Measurements from ENCODE around the gene RSRP1.
"Not testable (repeated sequence)": the region's sequence is repeated elsewhere in the genome, so short reads cannot be mapped to it uniquely, and the experiment has no call there.

DNA sequence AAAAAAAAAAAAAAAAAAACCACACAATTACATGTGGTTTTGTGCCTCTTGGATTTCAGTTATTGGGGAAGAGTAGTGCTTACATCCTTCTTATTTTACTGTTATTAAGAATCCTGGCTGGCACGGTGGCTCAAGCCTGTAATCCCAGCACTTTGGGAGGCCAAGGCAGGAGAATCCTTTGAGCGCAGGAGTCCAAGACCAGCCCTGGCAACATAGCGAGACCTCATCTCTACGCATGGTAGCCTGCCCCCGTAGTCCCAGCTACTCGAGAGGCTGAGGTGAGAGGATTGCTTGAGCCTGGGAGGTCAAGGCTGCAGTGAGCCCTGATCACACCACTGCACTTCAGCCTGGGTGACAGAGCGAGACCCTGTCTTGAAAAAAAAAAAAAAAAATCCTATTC is 11.0 kb downstream of the RSRP1 start:
- not testable (repeated sequence) for TF ChIP-seq EZH2 (IDR thresholded peaks at IDR 0.05; ENCODE audit: low read depth)
- TF ChIP-seq, protein P1, sequence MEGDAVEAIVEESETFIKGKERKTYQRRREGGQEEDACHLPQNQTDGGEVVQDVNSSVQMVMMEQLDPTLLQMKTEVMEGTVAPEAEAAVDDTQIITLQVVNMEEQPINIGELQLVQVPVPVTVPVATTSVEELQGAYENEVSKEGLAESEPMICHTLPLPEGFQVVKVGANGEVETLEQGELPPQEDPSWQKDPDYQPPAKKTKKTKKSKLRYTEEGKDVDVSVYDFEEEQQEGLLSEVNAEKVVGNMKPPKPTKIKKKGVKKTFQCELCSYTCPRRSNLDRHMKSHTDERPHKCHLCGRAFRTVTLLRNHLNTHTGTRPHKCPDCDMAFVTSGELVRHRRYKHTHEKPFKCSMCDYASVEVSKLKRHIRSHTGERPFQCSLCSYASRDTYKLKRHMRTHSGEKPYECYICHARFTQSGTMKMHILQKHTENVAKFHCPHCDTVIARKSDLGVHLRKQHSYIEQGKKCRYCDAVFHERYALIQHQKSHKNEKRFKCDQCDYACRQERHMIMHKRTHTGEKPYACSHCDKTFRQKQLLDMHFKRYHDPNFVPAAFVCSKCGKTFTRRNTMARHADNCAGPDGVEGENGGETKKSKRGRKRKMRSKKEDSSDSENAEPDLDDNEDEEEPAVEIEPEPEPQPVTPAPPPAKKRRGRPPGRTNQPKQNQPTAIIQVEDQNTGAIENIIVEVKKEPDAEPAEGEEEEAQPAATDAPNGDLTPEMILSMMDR (conservative IDR thresholded peaks at IDR 0.05) = not testable (repeated sequence)

All from PC-9 (cell line).